ENCODE results near the gene SENP8.

SENP8 gene

GRCh38 chr15:72113347-72114031, 4.7 kb upstream of the SENP8 start:
- DNase-seq (ENCODE audit: low read depth in 2 of 3, low spot score in 1 of 3): no peak

DNA sequence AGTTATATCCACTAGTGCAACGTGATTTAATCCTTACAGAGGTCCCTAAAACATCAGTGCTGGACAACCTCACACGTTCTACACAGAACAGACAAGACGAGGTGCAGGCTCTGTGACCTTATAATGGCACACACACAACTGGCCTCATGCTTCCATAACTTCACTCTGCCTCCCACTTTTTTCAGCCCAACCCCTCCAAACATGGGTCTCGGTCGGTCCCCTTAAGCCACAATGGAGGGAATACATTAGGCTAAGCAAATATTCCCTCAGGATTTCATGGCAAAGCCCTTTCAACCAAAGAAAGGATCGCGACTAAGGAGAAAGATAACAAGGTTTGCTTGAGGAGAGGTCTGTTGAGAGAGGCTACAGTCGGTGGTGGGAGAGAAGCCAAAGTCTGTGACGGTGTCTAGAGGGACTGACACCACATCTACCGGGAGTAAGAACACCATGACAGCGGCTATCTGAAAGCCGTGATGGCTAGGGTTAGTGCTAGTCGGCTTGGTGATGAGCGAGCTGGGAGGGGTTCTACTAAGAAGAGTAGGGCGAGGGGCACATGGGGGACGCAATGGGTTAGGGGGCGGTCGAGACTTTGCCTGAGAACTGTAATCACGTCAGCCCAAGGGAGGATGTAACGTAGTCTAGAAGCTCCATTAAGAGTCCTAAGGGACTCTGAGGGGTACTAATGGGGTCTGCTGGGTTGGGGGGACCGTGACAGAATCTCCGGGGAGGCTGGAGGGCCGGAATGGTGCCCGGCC, 1.3 kb upstream of the SENP8 start:
- DNase-seq (ENCODE audit: low read depth in 2 of 3, low spot score in 1 of 3): peak in 2 of 3 donors; percentile 1 to 12

DNA sequence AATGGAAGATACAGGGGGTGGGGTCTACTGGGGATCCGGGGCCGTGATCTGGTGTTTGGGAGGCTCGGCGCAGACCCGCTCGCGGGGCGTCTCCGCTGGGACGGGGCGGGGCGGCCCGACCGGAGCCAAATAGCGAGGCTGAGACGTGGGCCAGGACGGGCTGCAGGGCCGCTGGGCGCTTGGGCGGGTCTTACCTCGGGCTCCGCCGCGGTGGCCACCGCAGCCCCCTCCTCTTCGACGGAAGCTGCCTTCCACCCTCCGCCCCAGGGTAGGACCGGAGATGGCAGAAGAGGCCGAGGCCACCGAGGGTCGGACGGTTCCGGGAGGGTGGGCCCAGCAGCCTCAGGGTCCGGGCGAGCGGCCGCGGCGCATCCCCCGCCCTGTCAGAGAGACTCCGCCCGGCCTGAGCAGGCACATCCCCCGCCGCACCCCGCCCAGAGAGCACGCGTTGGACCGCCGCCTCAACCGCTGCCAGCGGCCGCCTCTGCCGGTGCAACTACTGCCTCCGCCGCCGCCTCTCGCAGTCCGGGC, 652 bp upstream of the SENP8 start:
- DNase-seq (ENCODE audit: low read depth in 2 of 3, low spot score in 1 of 3): peak; percentile 43 to 62 (median 45)

DNA sequence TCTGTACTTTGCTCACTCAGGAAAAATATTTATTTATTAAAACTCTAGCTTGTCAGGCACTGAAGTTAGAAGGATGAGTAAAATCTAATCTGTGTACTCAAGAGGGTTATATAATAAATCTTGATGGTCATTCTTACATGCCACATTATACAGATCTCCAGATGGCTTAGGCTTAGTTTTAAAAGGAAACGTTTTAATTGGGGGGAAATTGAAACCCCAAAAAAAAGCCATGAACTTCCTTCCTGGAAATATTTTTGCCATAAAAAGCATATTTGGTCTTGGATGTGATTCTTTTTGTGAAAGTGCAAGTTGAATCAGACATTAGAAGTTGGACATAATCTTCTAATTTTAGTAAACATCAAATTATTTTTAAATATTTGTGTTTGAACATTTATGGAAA, 6.0 kb downstream of the SENP8 start:
- DNase-seq (ENCODE audit: low read depth in 2 of 3, low spot score in 1 of 3): no peak

GRCh38 chr15:72127724-72128322, 9.6 kb downstream of the SENP8 start:
- no peak for DNase-seq (ENCODE audit: low read depth in 2 of 3, low spot score in 1 of 3)

DNA sequence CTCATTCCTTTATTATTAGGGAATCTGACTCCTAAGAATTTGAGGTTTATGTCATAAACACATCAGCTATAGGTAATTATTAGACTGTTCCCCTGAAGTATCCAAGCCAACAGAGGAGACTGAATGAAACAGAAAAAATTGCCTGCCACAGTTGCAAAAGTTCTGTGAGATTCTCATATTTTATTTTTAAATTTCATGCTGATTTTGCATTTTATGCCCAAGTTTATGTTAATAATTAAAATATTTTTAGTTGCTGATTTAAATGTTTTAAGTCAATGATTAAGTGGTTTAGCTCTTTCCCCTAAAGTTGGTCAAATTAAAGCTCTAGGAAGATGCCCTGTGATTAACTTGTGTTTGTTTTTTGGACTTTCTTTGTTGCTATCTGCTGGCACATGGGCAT, 10.2 kb downstream of the SENP8 start:
- DNase-seq (ENCODE audit: low read depth in 2 of 3, low spot score in 1 of 3): no peak

GRCh38 chr15:72130272-72130671, 12.1 kb downstream of the SENP8 start:
- no peak for DNase-seq (ENCODE audit: low read depth in 2 of 3, low spot score in 1 of 3)

- no peak for DNase-seq (ENCODE audit: low read depth in 2 of 3, low spot score in 1 of 3)
These were observed 13.7 kb downstream of the SENP8 start for GRCh38 chr15:72131922-72132321.

- no peak for DNase-seq (ENCODE audit: low read depth in 2 of 3, low spot score in 1 of 3)
These were observed 15.0 kb downstream of the SENP8 start for GRCh38 chr15:72133211-72133610.

GRCh38 chr15:72135719-72136118, 17.5 kb downstream of the SENP8 start:
- DNase-seq (ENCODE audit: low read depth in 2 of 3, low spot score in 1 of 3): no peak

GRCh38 chr15:72136170-72137051, 18.2 kb downstream of the SENP8 start:
- no peak for DNase-seq (ENCODE audit: low read depth in 2 of 3, low spot score in 1 of 3)

- DNase-seq (ENCODE audit: low read depth in 2 of 3, low spot score in 1 of 3): no peak
These were observed 21.5 kb downstream of the SENP8 start for GRCh38 chr15:72139667-72140066.

GRCh38 chr15:72140088-72140487, 21.9 kb downstream of the SENP8 start:
- no peak for DNase-seq (ENCODE audit: low read depth in 2 of 3, low spot score in 1 of 3)

- no peak for DNase-seq (ENCODE audit: low read depth in 2 of 3, low spot score in 1 of 3)
These were observed 23.2 kb downstream of the SENP8 start for GRCh38 chr15:72141171-72142084.

DNA sequence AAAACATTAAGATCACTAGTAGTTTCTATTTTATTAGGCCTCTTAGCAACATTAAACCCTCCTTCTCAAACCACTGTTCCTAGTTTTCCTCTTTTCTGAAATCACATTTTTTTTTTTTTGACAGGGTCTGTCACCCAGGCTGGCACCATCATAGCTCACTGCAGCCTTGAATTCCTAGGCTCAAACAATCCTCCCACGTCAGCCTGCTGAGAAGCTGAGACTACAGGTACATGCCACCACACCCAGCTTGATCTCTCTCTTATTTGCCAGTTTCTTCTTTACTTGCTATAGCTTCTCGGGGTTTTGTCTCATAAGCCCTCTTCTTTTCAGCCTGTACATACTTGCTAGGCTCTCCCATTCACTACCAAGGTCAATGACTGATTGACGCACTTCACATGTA, 28.0 kb downstream of the SENP8 start:
- DNase-seq (ENCODE audit: low read depth in 2 of 3, low spot score in 1 of 3): no peak

GRCh38 chr15:72146934-72147333, 28.7 kb downstream of the SENP8 start:
- no peak for DNase-seq (ENCODE audit: low read depth in 2 of 3, low spot score in 1 of 3)

GRCh38 chr15:72147418-72147817, 29.2 kb downstream of the SENP8 start:
- DNase-seq (ENCODE audit: low read depth in 2 of 3, low spot score in 1 of 3): no peak

DNA sequence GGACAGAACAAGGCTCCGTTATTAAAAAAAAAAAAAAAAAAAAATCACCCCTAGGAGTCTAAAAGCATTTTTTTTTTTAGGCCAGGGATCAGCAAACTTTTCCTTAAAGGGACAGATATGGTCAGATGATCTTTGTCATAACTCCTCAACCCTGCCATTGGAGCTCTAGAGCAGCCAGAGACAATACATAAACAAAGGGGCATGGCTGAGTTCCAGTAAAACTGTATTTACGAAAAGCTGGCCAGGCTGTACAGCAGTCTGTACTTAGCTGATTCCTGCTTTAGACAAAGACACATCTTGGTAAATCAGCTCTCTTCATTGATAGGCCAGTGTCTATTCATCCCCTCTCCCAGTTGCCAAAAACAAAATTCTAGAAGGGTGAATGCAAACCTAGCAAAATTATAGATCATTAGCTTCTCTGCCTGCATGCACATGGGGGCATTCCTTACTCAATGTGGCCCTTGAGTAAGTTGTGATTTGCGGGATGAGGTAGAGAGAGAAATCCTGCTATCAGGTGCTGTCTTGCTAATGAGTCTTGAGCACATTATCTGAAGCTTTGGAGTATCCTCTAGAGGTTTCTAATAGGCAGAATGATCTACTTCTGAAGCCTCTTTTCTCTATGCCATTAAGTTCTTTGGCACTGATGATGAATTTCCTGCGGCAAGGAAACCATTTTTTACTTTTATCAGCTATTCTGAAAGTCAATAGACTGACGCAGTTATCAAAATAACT, 35.2 kb downstream of the SENP8 start:
- no peak for DNase-seq (ENCODE audit: low read depth in 2 of 3, low spot score in 1 of 3)

- no peak for DNase-seq (ENCODE audit: low read depth in 2 of 3, low spot score in 1 of 3)
These were observed 36.1 kb downstream of the SENP8 start for GRCh38 chr15:72154316-72154715.
